ENCODE measurements around the gene ZNRD2.

DNA sequence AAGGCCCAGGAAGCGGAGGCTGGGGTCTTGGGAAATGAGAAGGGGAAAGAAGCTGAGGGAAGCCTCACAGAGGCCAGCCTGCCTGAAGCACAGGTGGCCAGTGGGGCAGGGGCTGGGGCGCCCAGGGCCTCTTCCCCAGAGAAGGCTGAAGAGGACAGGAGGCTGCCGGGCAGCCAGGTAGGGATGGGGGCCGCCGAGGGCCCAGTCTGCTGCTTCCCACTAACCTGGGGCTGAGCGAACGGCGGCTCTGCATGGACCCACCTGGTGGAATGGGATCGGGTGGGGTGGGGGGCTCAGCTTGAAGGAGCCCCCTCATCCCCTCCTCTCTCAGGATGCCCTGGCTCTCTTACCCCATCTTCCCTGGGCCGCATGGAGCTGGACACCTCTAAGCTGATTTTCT lies 13.3 kb downstream of the ZNRD2 start:
- TF ChIP-seq CTCF (IDR thresholded peaks at IDR 0.05) (no peak), TCF7L2 (IDR thresholded peaks at IDR 0.05; ENCODE audit: low read depth, low read length) (no peak), SIN3A (IDR thresholded peaks at IDR 0.05; ENCODE audit: borderline replicate concordance, insufficient read depth, low read depth, low read length) (no peak), REST (IDR thresholded peaks at IDR 0.05; ENCODE audit: insufficient read depth in 1 of 2, low read depth in 2 of 2, low read length in 1 of 2) (no peak), POLR2AphosphoS5 (IDR thresholded peaks at IDR 0.05; ENCODE audit: low read depth, low read length) (no peak)
